Dermis microvascular lymphatic vessel endothelial cell (primary cell): ENCODE results near the gene MAPT. TPM values are rescaled to one million over a fixed set of nuclear protein-coding genes. Genes with fewer than 3 reads are reported as not detected.

Source experiments
- DNase-seq, 2 donors: peaks; one replicate each; pipeline versions ENCODE4 v3.0.0 to v3.0.0-alpha.2; 2010; ENCODE audit warnings: low read depth in 2 of 2
- total RNA-seq: library from RNA; depleted of rRNA; stranded (reverse); fragments of >200 nt; gene quantifications from 2 replicates; pipeline ENCODE4 v1.2.1, GENCODE V29; 2014

The MAPT gene
- total RNA-seq, 1 donor from 2014 or later: not detected

GRCh38 chr17:45969726-45970125 lies 75.4 kb downstream of the MAPT start:
- DNase-seq: no peak

- DNase-seq: no peak
These were observed 76.3 kb downstream of the MAPT start for GRCh38 chr17:45970659-45971058.

- no peak for DNase-seq
These were observed 77.4 kb downstream of the MAPT start for GRCh38 chr17:45971698-45972141.

- DNase-seq: no peak
These were observed 78.2 kb downstream of the MAPT start for GRCh38 chr17:45972531-45972930.

DNA sequence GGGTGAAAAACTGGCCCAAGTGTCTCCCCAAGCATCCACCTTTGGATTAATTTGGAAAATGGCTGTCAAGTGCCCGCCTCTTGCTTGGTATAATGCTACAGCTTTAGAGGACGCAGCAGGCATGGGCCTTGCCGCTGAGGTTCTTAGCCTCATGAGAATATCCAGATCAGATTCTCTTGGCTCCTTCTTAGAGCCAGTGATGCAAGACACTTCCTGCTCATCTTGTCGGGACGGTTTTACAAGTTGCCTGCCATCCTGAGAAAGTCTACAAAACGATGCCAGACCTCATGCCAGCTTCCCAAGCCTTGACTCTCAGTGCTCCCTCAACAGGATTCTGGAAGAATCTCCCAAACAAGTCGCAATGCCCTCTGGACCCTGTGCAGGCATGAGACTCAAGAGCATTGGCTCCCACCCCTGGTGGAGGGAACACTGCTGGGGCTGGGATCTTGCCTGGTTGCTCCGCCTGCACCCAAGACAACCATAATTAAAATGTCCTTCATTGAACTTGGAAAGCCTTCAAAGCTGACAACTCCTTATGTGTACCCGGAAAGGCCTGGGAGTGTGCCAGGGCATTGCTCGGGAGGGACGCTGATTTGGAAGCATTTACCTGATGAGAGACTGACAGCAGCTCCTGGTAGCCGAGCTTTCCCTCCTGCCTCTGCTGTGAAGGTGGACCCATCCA lies 78.9 kb downstream of the MAPT start:
- DNase-seq: no peak

DNA sequence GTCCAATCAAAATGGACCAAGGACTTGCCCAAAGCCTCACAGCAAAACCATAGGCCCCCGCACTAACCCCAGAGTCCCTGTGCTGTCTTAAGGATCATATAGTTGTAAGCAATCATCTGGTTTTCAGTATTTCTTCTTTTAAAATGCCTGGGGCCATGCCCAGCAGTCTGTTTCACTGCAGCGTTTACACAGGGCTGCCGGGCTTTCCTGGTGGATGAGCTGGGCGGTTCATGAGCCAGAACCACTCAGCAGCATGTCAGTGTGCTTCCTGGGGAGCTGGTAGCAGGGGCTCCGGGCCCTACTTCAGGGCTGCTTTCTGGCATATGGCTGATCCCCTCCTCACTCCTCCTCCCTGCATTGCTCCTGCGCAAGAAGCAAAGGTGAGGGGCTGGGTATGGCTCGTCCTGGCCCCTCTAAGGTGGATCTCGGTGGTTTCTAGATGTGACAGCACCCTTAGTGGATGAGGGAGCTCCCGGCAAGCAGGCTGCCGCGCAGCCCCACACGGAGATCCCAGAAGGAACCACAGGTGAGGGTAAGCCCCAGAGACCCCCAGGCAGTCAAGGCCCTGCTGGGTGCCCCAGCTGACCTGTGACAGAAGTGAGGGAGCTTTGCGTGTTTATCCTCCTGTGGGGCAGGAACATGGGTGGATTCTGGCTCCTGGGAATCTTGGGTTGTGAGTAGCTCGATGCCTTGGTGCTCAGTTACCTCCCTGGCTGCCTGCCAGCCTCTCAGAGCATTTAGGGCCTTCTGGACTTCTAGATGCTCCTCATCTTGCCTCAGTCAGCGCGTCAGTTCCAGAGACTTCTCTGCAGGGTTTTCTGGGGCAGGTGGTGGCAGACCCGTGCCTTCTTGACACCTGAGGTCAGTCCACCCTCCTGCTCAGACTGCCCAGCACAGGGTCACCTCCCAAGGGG lies 79.8 kb downstream of the MAPT start:
- DNase-seq: no peak

DNA sequence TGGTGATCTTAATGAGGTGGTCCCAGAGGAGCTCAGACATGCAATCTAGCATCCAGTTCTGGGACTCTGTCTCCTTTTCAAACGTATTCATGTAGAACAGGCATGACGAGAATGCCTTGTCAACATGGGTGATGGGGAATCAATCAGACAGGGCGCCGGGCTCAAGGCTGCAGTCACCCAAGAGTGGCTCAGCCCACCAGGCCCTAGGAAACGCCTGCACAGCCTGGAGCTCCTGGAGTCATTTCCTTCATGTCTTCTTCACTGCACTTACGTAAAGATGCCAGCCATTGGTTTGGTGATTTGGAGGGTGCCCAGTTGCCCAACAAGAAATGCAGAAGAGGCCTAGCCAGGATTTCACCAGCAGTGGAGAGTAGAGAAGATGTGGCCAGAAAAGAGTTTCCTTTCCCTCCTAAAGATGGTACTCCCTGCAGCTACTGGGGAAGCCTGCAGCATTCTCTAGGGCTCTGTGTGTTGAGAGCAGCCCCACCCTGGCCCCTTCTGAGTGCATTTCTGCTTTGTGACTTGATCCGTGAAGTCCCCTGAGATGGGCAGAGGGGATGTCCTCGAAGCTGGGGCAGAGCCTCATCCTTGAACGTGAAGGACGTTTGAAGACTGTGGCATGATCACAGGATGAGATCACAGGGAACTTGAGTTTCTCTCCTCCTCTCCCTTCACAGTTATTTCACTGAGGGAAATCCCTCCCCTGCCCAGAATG lies 80.7 kb downstream of the MAPT start:
- DNase-seq: no peak

GRCh38 chr17:45975640-45976295 lies 81.4 kb downstream of the MAPT start:
- no peak for DNase-seq

DNA sequence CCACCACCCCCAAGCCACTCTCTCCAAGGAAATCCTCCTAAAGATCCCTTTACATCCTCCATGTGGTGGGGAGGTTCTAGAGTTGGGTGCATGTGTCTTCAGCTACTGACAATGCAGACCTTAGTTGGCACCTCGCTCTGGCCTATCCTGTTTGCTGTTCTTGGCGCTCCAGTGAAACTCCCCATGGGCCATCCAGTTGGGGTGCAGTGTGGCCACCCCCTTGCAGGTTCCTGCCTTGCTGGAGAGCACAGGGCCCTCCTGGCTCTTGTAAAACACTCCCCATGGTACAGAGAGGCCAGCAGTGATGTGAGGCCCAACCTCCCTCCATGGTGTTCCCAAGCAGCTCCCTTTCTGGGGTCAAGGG lies 82.0 kb downstream of the MAPT start:
- DNase-seq: no peak

- DNase-seq: no peak
These were observed 82.6 kb downstream of the MAPT start for GRCh38 chr17:45976755-45977505.

- DNase-seq: no peak
These were observed 83.1 kb downstream of the MAPT start for GRCh38 chr17:45977506-45977824.

DNA sequence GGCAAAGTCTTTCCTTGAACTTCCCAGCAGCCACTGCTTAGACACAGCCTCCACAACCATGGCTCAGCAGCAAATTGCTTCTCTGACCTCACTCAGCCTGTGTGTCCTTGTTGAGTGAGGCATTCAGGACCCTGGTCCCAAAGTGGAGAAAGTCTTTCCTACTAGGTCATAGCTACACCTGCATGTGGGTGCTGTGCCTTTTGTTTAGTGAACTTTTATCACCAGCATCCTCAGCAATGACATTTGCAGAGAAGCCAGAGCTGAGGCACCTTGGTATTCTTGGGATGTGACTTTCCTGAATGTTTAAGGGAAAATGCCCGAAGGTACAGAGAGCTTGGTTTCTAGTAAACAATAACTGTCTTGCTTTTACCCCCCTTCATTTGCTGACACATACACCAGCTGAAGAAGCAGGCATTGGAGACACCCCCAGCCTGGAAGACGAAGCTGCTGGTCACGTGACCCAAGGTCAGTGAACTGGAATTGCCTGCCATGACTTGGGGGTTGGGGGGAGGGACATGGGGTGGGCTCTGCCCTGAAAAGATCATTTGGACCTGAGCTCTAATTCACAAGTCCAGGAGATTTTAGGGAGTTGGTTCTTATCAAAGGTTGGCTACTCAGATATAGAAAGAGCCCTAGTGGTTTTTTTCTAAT lies 83.7 kb downstream of the MAPT start:
- DNase-seq: no peak

DNA sequence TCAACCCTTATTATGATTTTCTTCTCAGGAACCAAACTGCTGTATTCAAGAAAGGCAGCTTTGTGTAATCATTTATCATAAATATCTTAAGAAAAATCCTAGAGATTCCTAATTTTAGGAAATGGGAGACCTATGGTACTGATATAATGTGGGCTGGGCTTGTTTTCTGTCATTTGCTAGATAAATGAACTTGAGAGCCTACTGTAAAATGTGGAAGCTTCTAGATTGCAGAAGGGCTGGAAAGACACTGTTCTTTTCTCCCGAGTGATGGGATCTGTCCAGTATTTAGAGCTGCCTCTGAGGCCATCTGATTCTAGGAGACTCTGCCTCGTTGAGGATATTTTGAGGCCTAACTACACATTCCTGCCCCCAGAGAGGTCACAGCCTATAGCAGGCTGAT lies 84.8 kb downstream of the MAPT start:
- DNase-seq: no peak

GRCh38 chr17:45980855-45981254 lies 86.5 kb downstream of the MAPT start:
- DNase-seq: no peak

DNA sequence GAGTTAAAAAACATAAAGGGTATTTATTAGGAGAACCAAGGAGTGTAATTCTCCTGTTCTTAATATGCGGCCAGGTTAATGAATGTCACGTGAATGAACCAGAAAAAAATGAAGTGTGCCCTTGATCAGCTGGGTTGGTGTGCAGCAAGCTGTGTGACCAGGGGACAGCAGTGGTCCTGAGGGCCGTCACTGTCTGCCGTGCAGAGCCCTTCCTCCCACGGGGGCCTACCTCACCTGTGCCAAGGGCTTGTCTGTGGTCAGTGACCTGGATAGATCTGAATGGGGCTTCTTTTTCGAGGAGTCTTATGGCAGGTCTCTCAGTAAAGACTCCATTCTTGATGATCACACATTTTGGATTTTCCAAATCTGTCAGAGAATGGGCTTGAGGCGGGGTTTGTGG lies 87.0 kb downstream of the MAPT start:
- no peak for DNase-seq

- DNase-seq: no peak
These were observed 88.6 kb downstream of the MAPT start for GRCh38 chr17:45982791-45983613.

GRCh38 chr17:45983614-45984310 lies 89.4 kb downstream of the MAPT start:
- DNase-seq: no peak

GRCh38 chr17:45984368-45984767 lies 90.0 kb downstream of the MAPT start:
- no peak for DNase-seq

- DNase-seq: no peak
These were observed 91.1 kb downstream of the MAPT start for GRCh38 chr17:45985447-45985846.
